ENCODE measurements around the gene MRM2.

The MRM2 gene

DNA sequence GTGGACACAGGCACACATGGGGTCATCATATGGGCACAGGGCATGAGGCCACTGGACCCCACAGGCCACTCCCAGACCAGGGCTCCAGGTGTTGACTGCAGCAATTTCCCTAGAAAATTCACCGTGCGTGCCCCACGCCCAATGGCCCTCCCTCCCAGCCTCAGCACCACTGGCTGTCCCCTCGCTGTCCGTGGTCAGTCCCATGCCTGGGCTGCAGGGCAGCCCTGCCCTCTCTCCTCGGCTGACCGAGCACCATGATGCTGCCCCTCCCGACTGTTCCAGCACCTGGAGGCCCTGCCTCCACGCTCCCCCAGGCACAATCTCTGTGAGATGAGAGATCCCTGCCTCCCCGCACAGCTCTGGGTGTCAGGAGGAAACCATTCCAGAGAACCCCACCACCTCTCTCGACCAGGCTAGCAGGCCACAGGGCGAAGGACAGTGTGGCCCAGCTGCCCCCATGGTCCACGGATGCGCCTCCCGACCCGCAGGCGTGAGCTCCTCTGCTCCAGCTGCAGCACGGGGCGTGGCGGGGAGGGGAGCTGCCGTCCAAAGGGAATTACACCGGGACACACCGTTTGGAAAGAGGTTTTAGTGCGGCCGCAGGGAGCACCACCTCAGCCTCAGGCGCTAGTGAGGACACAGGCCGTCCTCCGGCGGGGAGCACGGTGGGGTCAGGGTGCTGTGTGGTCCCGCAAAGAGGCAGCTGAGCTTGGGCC lies 12.6 kb upstream of the MRM2 start:
- POLR2A ChIA-PET, result no interaction called here
- Histone ChIP-seq H3K4me3 (ENCODE audit: low read depth, low read length) (no peak overlapping the region), H3K4me1 (ENCODE audit: control insufficient read depth, insufficient read depth, low read length) (no peaks in the 10 kb centered on the region), H3K27ac (ENCODE audit: extremely low read depth, low read depth, low read length) (no peak overlapping the region), H3K36me3 (ENCODE audit: control insufficient read depth in 2 of 2, insufficient read depth in 1 of 2, low read length in 2 of 2) (peaks cover 0 to 7% of the 10 kb centered on the region in 2 experiments; a peak in 2 of 3 replicates), H3K9me3 (ENCODE audit: control insufficient read depth, insufficient read depth, low read depth, low read length) (no peaks in the 10 kb centered on the region)
- CTCF ChIA-PET, result interaction anchor here (0.9 kb wide), 1 partner anchor 9 kb away, joined by 4 read pairs; no protein-coding TSS in a partner anchor
- TF ChIP-seq ZNF133 (tag by site-specific recombination; IDR thresholded peaks at IDR 0.05) (no peak), ZNF169 (tag by site-specific recombination; IDR thresholded peaks at IDR 0.05) (no peak), GLIS2 (tag by site-specific recombination; IDR thresholded peaks at IDR 0.05) (no peak), ZNF571 (tag by site-specific recombination; IDR thresholded peaks at IDR 0.05) (no peak), ZBTB17 (tag by site-specific recombination; IDR thresholded peaks at IDR 0.05) (no peak)
- TF ChIP-seq, protein P1, sequence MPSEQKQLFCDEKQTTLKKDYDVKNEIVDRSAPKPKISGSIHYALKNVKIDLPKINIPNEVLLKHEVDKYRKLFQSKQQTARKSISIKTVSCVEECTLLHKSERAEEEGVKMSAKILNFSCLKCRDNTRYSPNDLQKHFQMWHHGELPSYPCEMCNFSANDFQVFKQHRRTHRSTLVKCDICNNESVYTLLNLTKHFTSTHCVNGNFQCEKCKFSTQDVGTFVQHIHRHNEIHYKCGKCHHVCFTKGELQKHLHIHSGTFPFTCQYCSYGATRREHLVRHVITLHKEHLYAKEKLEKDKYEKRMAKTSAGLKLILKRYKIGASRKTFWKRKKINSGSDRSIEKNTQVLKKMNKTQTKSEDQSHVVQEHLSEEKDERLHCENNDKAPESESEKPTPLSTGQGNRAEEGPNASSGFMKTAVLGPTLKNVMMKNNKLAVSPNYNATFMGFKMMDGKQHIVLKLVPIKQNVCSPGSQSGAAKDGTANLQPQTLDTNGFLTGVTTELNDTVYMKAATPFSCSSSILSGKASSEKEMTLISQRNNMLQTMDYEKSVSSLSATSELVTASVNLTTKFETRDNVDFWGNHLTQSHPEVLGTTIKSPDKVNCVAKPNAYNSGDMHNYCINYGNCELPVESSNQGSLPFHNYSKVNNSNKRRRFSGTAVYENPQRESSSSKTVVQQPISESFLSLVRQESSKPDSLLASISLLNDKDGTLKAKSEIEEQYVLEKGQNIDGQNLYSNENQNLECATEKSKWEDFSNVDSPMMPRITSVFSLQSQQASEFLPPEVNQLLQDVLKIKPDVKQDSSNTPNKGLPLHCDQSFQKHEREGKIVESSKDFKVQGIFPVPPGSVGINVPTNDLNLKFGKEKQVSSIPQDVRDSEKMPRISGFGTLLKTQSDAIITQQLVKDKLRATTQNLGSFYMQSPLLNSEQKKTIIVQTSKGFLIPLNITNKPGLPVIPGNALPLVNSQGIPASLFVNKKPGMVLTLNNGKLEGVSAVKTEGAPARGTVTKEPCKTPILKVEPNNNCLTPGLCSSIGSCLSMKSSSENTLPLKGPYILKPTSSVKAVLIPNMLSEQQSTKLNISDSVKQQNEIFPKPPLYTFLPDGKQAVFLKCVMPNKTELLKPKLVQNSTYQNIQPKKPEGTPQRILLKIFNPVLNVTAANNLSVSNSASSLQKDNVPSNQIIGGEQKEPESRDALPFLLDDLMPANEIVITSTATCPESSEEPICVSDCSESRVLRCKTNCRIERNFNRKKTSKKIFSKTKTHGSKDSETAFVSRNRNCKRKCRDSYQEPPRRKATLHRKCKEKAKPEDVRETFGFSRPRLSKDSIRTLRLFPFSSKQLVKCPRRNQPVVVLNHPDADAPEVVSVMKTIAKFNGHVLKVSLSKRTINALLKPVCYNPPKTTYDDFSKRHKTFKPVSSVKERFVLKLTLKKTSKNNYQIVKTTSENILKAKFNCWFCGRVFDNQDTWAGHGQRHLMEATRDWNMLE (tag by site-specific recombination; conservative IDR thresholded peaks at IDR 0.05; ENCODE audit: low read depth), result no peak
- TF ChIP-seq, protein P2, sequence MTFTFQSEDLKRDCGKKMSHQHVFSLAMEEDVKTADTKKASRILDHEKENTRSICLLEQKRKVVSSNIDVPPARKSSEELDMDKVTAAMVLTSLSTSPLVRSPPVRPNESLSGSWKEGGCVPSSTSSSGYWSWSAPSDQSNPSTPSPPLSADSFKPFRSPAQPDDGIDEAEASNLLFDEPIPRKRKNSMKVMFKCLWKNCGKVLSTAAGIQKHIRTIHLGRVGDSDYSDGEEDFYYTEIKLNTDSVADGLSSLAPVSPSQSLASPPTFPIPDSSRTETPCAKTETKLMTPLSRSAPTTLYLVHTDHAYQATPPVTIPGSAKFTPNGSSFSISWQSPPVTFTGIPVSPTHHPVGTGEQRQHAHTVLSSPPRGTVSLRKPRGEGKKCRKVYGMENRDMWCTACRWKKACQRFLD (tag by site-specific recombination; IDR thresholded peaks at IDR 0.05), result no peak

DNA sequence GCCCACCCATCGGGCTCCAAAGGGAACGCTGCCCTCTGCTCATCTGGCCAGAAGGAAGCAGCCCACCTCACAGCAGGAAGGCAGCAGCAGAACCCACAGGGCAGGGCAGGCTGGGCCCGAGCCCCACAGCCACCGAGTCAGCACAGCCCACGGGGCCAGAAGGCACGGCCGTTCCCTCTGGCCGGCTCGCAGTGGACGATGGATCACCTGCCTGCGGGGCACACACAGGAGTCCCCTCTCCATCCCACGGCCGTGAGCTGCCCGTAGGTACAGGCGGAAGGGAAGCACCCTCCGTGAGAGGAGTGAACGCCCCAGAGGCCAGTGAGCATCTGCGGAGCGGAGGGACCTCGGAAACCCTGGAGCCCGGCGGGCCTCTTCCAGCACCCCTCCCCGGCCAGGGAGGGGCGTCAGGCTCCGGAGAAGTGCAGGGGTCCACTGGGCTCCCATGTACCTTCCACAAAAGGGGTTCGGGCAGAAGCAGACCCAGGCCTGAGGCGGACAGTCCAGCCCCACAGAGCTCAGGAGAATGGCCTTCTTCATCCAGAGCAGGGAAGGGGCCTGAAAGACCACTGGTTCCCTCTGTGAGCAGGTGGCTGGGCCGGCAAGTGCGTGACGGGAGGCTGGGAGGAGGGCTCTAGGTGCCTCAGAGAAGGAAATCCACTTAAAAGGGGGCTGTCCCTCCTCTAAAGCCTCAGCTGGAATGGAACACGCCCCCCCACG lies 11.7 kb upstream of the MRM2 start:
- Histone ChIP-seq H3K4me1 (ENCODE audit: control insufficient read depth, insufficient read depth, low read length) (no peaks in the 10 kb centered on the region), H3K9me3 (ENCODE audit: control insufficient read depth, insufficient read depth, low read depth, low read length) (no peaks in the 10 kb centered on the region), H3K27ac (ENCODE audit: extremely low read depth, low read depth, low read length) (no peak overlapping the region), H3K4me3 (ENCODE audit: low read depth, low read length) (no peak overlapping the region), H3K36me3 (ENCODE audit: control insufficient read depth in 2 of 2, insufficient read depth in 1 of 2, low read length in 2 of 2) (peaks cover 0 to 7% of the 10 kb centered on the region in 2 experiments; a peak in 2 of 3 replicates)
- POLR2A ChIA-PET, result no interaction called here
- CTCF ChIA-PET, result interaction anchor here (0.9 kb wide), 1 partner anchor 8 kb away, joined by 4 read pairs; no protein-coding TSS in a partner anchor
- TF ChIP-seq ZNF776 (tag by site-specific recombination; IDR thresholded peaks at IDR 0.05; ENCODE audit: borderline replicate concordance), result no peak
- TF ChIP-seq, protein P3, sequence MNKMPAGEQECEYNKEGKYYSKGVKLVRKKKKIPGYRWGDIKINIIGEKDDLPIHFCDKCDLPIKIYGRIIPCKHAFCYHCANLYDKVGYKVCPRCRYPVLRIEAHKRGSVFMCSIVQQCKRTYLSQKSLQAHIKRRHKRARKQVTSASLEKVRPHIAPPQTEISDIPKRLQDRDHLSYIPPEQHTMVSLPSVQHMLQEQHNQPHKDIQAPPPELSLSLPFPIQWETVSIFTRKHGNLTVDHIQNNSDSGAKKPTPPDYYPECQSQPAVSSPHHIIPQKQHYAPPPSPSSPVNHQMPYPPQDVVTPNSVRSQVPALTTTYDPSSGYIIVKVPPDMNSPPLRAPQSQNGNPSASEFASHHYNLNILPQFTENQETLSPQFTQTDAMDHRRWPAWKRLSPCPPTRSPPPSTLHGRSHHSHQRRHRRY (tag by site-specific recombination; IDR thresholded peaks at IDR 0.05), result no peak
- TF ChIP-seq MYNN (tag by site-specific recombination; IDR thresholded peaks at IDR 0.05; ENCODE audit: borderline replicate concordance), result no peak
- TF ChIP-seq ZNF785 (tag by site-specific recombination; IDR thresholded peaks at IDR 0.05), result no peak
- no peak for TF ChIP-seq ZIC2 (tag by site-specific recombination; IDR thresholded peaks at IDR 0.05)
- no peak for TF ChIP-seq ZBTB17 (tag by site-specific recombination; IDR thresholded peaks at IDR 0.05)
- TF ChIP-seq, protein P4, sequence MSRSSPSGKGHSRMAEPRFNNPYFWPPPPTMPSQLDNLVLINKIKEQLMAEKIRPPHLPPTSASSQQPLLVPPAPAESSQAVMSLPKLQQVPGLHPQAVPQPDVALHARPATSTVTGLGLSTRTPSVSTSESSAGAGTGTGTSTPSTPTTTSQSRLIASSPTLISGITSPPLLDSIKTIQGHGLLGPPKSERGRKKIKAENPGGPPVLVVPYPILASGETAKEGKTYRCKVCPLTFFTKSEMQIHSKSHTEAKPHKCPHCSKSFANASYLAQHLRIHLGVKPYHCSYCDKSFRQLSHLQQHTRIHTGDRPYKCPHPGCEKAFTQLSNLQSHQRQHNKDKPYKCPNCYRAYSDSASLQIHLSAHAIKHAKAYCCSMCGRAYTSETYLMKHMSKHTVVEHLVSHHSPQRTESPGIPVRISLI (tag by site-specific recombination; IDR thresholded peaks at IDR 0.05), result no peak
- TF ChIP-seq ZNF155 (tag by site-specific recombination; IDR thresholded peaks at IDR 0.05), result no peak
- no peak for TF ChIP-seq ZNF76 (tag by site-specific recombination; IDR thresholded peaks at IDR 0.05; ENCODE audit: borderline replicate concordance, low read depth)
- TF ChIP-seq, protein P5, sequence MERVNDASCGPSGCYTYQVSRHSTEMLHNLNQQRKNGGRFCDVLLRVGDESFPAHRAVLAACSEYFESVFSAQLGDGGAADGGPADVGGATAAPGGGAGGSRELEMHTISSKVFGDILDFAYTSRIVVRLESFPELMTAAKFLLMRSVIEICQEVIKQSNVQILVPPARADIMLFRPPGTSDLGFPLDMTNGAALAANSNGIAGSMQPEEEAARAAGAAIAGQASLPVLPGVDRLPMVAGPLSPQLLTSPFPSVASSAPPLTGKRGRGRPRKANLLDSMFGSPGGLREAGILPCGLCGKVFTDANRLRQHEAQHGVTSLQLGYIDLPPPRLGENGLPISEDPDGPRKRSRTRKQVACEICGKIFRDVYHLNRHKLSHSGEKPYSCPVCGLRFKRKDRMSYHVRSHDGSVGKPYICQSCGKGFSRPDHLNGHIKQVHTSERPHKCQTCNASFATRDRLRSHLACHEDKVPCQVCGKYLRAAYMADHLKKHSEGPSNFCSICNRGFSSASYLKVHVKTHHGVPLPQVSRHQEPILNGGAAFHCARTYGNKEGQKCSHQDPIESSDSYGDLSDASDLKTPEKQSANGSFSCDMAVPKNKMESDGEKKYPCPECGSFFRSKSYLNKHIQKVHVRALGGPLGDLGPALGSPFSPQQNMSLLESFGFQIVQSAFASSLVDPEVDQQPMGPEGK (tag by site-specific recombination; IDR thresholded peaks at IDR 0.05), result no peak
